GM18951 (cell line): Measurements from ENCODE around the gene EFCAB6.

ENCODE experiments used
- POLR2A ChIP-seq: IDR thresholded peaks from 4 replicates; pipeline ENCODE4 v1.6.1; 2011; ENCODE audit warnings: mild to moderate bottlenecking; ENCODE audit not compliant: insufficient read length, insufficient read depth; ENCODE audit errors: extremely low read depth
- in situ Hi-C: fragments of 300-500 bp; cut with MboI; formaldehyde crosslinking; loops from one replicate; pipeline ENCODE4 v1.12.0; 2022; ENCODE audit warnings: low sequenced_read_pairs, mixed read lengths, inconsistent platforms; ENCODE audit not compliant: unreplicated experiment

The EFCAB6 gene

GRCh38 chr22:43843783-43844530 is 31.9 kb upstream of the EFCAB6 start:
- TF ChIP-seq POLR2A = no peak
- in situ Hi-C loops = no loop called here

- in situ Hi-C loops = no loop called here
- no peak for TF ChIP-seq POLR2A
Measured at GRCh38 chr22:43841742-43842141, 29.6 kb upstream of the EFCAB6 start.

- in situ Hi-C loops = no loop called here
- no peak for TF ChIP-seq POLR2A
Measured at GRCh38 chr22:43840851-43841250, 28.7 kb upstream of the EFCAB6 start.

- in situ Hi-C loops = no loop called here
- TF ChIP-seq POLR2A = no peak
Measured at GRCh38 chr22:43840431-43840830, 28.3 kb upstream of the EFCAB6 start.

- TF ChIP-seq POLR2A = no peak
- in situ Hi-C loops = no loop called here
Measured at GRCh38 chr22:43839781-43840180, 27.7 kb upstream of the EFCAB6 start.

GRCh38 chr22:43838571-43839307 is 26.6 kb upstream of the EFCAB6 start:
- TF ChIP-seq POLR2A = no peak
- in situ Hi-C loops = no loop called here

- TF ChIP-seq POLR2A = no peak
- in situ Hi-C loops = no loop called here
Measured at GRCh38 chr22:43838161-43838560, 26.1 kb upstream of the EFCAB6 start.

- in situ Hi-C loops = no loop called here
- TF ChIP-seq POLR2A = no peak
Measured at GRCh38 chr22:43837666-43838065, 25.6 kb upstream of the EFCAB6 start.

GRCh38 chr22:43835736-43836135 is 23.6 kb upstream of the EFCAB6 start:
- TF ChIP-seq POLR2A = no peak
- in situ Hi-C loops = no loop called here

- in situ Hi-C loops = no loop called here
- no peak for TF ChIP-seq POLR2A
Measured at GRCh38 chr22:43835166-43835565, 23.1 kb upstream of the EFCAB6 start.

- in situ Hi-C loops = no loop called here
Measured at GRCh38 chr22:43833286-43834240, 21.5 kb upstream of the EFCAB6 start.

GRCh38 chr22:43832393-43833265 is 20.5 kb upstream of the EFCAB6 start:
- TF ChIP-seq POLR2A = no peak
- in situ Hi-C loops = no loop called here

More at GRCh38 chr22:43833286-43834240, 21.5 kb upstream of the EFCAB6 start:
- TF ChIP-seq POLR2A = no peak
